ENCODE results near the gene RCE1. TPM values are rescaled to one million over a fixed set of nuclear protein-coding genes. Genes with fewer than 3 reads are reported as not detected.

RCE1 gene
- total RNA-seq, 4 donors from 2014 or later: 32.2 to 54.4 (median 42.8) TPM

DNA sequence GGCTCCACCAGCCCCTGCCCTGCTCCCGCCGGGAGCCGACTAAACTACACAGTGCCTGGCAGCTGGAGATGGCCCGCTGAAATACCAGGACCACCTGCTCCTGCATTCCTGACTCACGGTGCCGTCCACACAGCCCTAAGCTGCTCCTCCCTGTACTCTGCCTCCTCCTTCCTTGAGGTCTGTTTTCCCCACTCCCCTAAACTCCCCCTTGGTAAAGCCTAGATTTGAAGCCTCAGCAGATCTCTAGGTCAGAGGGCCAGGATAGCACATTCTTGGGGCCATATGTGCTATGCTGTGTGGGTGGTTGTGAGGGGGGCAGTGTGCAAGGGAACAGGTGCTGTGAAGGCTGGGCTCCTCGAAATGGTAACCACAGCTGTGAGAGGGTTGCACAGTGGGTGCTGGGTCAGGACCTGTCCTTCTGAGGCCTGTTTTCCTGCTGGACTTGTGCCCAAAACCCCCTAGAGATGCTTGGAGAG, 23.3 kb downstream of the RCE1 start:
- Histone ChIP-seq H3K9me3 (no peaks in the 10 kb centered on the region), H3K36me3 (peaks cover 22% of the 10 kb centered on the region), H3K4me3 (no peak overlapping the region), H3K27ac (no peak overlapping the region), H3K4me1 (peaks cover 15% of the 10 kb centered on the region), H3K27me3 (no peaks in the 10 kb centered on the region)
- 89% methylated on average over 7 of the region's 7 CpGs for WGBS
- DNase-seq (ENCODE audit: low spot score in 2 of 2): no peak
- no peak for TF ChIP-seq EP300 (IDR thresholded peaks at IDR 0.05)
- no peak for TF ChIP-seq POLR2AphosphoS5 (IDR thresholded peaks at IDR 0.05)
- TF ChIP-seq POLR2A (IDR thresholded peaks at IDR 0.05): no peak
- no peak for TF ChIP-seq CTCF (IDR thresholded peaks at IDR 0.05)

GRCh38 chr11:66867425-66868040, 24.3 kb downstream of the RCE1 start:
- WGBS: 86% methylated on average over 7 of the region's 14 CpGs
- TF ChIP-seq POLR2AphosphoS5 (IDR thresholded peaks at IDR 0.05) (no peak), POLR2A (IDR thresholded peaks at IDR 0.05) (no peak), EP300 (IDR thresholded peaks at IDR 0.05) (no peak), CTCF (IDR thresholded peaks at IDR 0.05) (no peak)
- peaks cover 15% of the 10 kb centered on the region for H3K4me1 ChIP-seq
- no peaks in the 10 kb centered on the region for H3K9me3 ChIP-seq
- no peaks in the 10 kb centered on the region for H3K27me3 ChIP-seq
- H3K4me3 ChIP-seq: no peak overlapping the region
- no peak overlapping the region for H3K27ac ChIP-seq
- DNase-seq (ENCODE audit: low spot score in 2 of 2): no peak
- peaks cover 16% of the 10 kb centered on the region for H3K36me3 ChIP-seq

GRCh38 chr11:66868082-66868725, 25.0 kb downstream of the RCE1 start:
- Histone ChIP-seq H3K4me1 (peaks cover 15% of the 10 kb centered on the region), H3K27ac (no peak overlapping the region), H3K36me3 (peaks cover 14% of the 10 kb centered on the region), H3K4me3 (no peak overlapping the region), H3K27me3 (no peaks in the 10 kb centered on the region), H3K9me3 (no peaks in the 10 kb centered on the region)
- no peak for TF ChIP-seq CTCF (IDR thresholded peaks at IDR 0.05)
- TF ChIP-seq EP300 (IDR thresholded peaks at IDR 0.05): no peak
- no peak for TF ChIP-seq POLR2AphosphoS5 (IDR thresholded peaks at IDR 0.05)
- TF ChIP-seq POLR2A (IDR thresholded peaks at IDR 0.05): no peak
- DNase-seq (ENCODE audit: low spot score in 2 of 2): no peak
- WGBS: 94% methylated on average over 13 of the region's 13 CpGs

DNA sequence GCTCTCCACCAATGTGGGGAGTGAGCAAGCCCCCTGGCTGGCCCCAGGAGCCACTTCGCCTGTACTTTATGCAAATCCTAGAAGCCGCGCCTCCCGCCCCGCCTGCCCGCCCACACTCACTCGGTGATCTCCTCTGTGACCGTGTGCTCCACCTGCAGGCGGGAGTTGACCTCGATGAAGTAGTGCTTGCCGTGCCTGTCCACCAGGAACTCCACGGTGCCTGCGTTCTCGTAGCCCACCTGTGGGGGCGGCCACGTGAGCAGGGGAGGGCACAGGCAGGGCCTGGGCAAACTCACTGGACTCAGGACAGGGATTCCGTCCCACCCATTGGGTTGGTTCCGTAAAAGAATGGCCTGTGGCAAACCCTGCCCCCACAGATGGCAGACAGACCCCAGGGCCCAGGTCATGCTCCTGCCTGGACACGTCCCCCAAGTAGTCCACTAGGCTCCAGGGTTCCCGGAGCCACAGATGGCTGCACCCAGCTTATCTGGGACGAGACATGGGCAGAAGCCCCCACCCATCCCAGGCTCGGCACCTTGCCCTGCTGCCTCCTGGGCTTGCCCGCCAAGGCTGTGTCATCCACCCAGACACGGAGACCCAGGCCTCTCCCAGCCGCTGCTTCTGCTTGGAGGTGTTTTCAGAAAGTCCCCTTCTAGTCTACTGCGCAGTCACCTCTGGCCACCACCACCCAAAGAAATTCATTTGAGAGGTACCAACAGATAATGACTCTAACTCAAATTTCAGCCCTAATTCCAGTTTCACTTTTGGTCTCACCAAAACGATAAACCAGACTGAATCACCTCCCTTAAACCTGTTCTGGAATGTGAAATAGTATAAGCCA, 25.7 kb downstream of the RCE1 start:
- TF ChIP-seq CTCF (IDR thresholded peaks at IDR 0.05) (peak in 1 of 2 donors; percentile 24), POLR2A (IDR thresholded peaks at IDR 0.05) (no peak), POLR2AphosphoS5 (IDR thresholded peaks at IDR 0.05) (no peak), EP300 (IDR thresholded peaks at IDR 0.05) (no peak)
- no peak for DNase-seq (ENCODE audit: low spot score in 2 of 2)
- H3K36me3 ChIP-seq: peaks cover 14% of the 10 kb centered on the region
- no peaks in the 10 kb centered on the region for H3K27me3 ChIP-seq
- H3K27ac ChIP-seq: no peak overlapping the region
- no peaks in the 10 kb centered on the region for H3K9me3 ChIP-seq
- H3K4me1 ChIP-seq: peaks cover 8% of the 10 kb centered on the region
- WGBS: 74% methylated on average over 13 of the region's 27 CpGs
- H3K4me3 ChIP-seq: no peak overlapping the region

DNA sequence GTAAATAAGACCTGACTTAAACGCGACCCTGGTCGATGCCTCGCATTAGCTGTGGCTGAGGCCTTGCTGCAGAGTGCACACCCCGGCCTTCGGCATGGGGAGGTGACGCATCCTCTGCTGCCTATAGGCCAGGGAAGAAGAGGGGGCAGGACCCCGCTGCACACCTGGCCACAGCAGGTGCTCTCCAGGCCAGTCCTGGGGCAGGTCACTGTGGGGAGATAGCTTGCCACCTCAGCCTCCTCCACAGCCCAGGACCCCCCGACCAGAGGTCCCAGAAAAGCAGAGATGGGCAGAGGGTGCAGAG, 26.3 kb downstream of the RCE1 start:
- WGBS: 93% methylated on average over 9 of the region's 9 CpGs
- Histone ChIP-seq H3K27ac (no peak overlapping the region), H3K4me3 (no peak overlapping the region), H3K4me1 (peaks cover 2% of the 10 kb centered on the region), H3K36me3 (peaks cover 14% of the 10 kb centered on the region), H3K27me3 (no peaks in the 10 kb centered on the region), H3K9me3 (no peaks in the 10 kb centered on the region)
- TF ChIP-seq POLR2AphosphoS5 (IDR thresholded peaks at IDR 0.05) (no peak), CTCF (IDR thresholded peaks at IDR 0.05) (no peak), EP300 (IDR thresholded peaks at IDR 0.05) (no peak), POLR2A (IDR thresholded peaks at IDR 0.05) (no peak)
- DNase-seq (ENCODE audit: low spot score in 2 of 2): no peak

All from suprapubic skin (tissue), 4 donors.